NCI-H1930 (cell line): Measurements from ENCODE around the gene BTN3A1.
"Not testable (repeated sequence)": the region's sequence is repeated elsewhere in the genome, so short reads cannot be mapped to it uniquely, and the experiment has no call there.

ENCODE experiments used
- DNase-seq, 2 experiments: peaks; one replicate each; lab custom pipeline; 2025; lab: John Stamatoyannopoulos, UW

BTN3A1 gene

DNA sequence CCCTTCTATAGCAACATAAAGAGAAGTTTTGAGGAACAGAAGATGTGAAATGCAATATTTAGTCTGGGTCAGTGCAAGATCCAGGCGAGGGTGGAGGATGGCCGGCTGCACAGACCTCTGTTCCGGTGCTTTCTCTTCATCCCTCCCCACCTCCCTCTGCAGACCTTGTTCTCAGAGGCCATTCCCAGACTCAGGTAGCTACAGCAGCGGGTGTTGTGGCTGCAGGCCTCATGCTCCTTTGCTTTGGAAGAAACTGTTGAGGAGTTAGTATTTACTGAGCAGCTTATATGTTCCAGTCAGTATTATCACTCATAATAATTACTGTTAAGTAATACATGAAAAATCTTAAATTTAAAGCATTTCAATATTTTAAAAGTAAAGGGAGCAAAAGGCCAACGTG is 39.9 kb downstream of the BTN3A1 start:
- DNase-seq = no peak

- no peak for DNase-seq
Observed at GRCh38 chr6:26445934-26446667, 44.0 kb downstream of the BTN3A1 start.

- DNase-seq = no peak
Observed at GRCh38 chr6:26447257-26447656, 45.2 kb downstream of the BTN3A1 start.

DNA sequence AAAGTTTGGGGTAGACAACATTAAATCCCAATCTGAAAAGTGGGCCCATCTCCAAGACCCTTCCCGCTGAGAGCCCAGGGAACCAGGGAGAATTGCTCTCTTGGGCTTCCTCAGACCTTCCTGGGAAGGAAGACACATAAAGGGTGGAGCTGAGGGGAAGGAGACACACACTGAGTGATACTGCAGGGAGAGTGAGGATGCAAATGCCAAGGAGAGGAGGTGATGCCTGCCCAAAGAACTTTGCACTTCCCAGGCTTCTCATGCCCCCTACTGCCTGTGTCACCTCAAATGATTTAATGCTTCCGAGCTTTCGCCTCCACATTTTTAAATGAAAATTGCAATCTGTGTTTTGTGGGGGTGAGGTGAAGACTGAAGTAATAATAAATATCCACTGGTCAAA is 48.2 kb downstream of the BTN3A1 start:
- no peak for DNase-seq

GRCh38 chr6:26452631-26453235 is 50.7 kb downstream of the BTN3A1 start:
- no peak for DNase-seq

GRCh38 chr6:26454631-26455030 is 52.6 kb downstream of the BTN3A1 start:
- DNase-seq = no peak

DNA sequence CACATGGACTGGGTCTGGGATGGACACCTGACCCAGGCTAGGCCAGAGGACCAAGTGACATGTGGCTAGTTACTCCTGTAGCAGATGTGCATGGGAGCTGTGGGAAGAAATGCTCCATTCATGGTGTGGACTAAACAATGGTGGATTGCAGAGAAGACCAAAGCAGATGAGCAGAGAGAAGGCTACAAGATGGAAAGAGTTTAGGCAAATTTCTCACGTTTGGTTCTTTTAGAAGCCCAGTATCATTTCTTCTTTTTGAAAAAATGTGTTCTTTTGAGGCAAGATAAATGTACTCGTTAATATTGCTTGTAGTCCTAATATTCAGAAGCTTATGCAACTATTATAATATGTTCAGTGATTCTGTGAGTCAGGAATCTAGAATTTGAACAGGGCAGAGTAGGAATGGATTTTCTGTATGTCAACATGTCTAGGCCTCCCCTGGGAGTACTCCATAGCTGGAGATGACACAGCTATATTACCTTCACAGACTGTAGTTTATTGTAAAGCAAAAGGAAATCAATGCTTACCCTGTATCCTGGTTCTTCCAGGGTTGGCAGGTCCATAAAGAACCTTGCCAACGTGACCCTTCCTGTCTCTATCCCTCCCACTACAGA is 53.4 kb downstream of the BTN3A1 start:
- DNase-seq = no peak

GRCh38 chr6:26457264-26457805 is 55.3 kb downstream of the BTN3A1 start:
- DNase-seq = no peak

DNA sequence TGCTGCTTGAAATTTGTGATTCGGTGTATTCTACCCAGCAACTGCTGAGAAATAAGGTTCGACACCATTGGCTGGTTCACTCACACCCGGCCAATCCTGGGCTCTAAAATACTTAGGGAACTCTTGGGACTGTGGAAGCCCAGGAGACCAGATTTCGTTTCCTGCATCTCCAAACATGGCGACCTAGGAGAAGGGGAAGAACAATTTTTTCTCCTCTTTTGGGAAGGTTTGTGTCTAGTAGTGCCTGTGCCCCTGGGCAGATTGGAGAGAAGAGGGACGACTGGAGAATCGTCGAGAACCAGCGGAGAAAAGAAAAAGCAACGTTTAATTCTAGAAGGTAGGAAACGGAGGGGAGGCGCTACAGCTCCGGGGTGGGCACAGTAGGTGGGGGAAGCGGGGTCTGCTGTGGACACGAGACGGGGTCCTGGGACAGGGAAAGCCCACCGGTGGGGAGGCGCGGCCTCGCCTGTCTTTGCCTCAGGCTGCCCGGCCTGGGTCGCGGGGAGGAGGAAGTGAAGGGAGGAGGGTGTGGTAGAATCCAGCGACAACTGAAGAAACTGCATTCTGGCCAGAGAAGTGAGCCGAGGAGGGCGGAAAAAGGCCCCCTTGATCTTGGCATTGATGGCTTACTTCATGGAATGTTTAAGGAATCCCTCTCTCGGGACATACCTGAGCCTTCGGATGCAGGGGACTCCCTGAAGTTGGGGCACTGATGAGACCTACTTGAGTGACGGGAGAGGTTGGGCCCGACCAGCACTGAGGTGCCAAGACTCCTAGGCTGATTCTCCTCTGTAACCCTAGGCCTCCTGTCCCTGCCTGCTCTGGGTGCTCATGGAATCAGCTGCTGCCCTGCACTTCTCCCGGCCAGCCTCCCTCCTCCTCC is 56.0 kb downstream of the BTN3A1 start, which contains the start of gene BTN2A1:
BTN2A1 (plus strand) TSS at position 150 of the 883 bp plus-strand sequence; CDS start at position 832, 682 bp downstream.
- DNase-seq = peak; percentile 72 to 80

DNA sequence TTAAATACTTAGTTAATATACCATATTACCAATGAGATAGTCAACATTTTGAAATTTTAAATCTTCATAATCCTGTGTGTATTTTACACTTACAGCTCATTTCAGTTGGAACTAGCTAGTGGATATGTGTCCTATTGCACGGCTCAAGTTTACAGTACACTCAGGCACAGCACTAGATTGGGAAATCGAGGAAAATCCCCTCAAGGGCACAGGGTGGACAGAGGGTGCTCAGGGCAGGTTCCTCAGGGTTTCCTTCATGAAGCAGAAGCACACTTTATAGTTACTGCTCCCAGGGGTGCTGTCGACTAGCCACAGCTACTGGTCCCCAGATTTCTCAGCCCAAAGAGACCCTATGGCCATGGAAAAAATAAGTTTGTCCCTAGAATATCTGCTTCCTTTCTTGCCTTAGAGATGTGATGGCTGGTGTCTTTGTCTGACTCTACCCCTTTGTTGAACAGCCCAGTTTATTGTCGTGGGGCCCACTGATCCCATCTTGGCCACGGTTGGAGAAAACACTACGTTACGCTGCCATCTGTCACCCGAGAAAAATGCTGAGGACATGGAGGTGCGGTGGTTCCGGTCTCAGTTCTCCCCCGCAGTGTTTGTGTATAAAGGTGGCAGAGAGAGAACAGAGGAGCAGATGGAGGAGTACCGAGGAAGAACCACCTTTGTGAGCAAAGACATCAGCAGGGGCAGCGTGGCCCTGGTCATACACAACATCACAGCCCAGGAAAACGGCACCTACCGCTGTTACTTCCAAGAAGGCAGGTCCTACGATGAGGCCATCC is 57.1 kb downstream of the BTN3A1 start:
- no peak for DNase-seq

- DNase-seq = not testable (repeated sequence)
Observed at GRCh38 chr6:26461353-26461752, 59.3 kb downstream of the BTN3A1 start.

DNA sequence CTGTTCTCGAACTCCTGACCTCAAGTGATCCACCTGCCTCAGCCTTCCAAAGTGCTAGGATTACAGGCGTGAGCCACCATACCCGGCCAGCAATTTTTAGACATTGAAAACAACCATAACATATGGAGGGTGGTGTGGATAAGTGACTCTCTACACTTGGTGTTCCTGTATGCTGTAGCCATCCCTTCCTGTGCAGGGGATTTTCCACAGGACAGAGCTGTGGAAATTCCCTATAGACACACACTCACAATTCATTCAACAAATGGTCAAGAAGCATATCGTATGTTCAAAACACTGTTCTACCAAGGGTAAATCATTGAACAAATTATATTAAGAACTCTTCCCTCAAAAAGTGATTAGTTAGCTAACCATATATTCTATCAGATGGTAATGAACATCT is 61.9 kb downstream of the BTN3A1 start:
- no peak for DNase-seq

- DNase-seq = no peak
Observed at GRCh38 chr6:26464416-26465131, 62.5 kb downstream of the BTN3A1 start.
